Mammary epithelial cell (primary cell): Measurements from ENCODE around the gene SERPINA12.

Experiments
- EZH2 ChIP-seq: IDR thresholded peaks from 2 replicates; pipeline ENCODE4 v1.6.1; 2012; ENCODE audit warnings: low read length, inconsistent platforms, borderline replicate concordance
- TF ChIP-seq, protein P1 (sequence below), 2 donors: IDR thresholded peaks in 1 of 2; conservative IDR thresholded peaks in 1 of 2; 2 replicates each; pipeline ENCODE4 v1.5.1; 2011 to 2012; ENCODE audit warnings: inconsistent platforms in 2 of 2, low read length in 2 of 2, mild to moderate bottlenecking in 2 of 2, control low read depth in 1 of 2, low read depth in 1 of 2; ENCODE audit not compliant: insufficient read depth in 1 of 2; ENCODE audit errors: extremely low read depth in 1 of 2

DNA sequence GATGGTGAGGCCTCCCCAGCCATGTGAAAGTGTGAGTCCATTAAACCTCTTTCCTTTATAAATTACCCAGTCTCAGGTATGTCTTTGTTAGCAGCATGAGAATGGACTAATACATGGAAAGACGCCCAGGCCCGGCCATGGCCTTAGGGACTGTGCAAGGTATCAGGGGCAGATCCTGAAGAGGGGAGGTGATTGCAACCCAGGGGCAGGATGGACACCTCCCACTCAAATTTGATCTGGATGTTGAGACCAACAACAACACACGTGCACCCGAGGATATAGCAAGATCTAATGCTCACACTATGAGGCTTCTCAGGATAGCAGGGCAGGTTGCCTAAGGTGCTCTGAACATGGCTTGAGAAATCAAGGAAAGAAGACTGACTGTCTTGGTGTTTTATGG, 38.5 kb upstream of the SERPINA12 start:
- TF ChIP-seq, protein P1, sequence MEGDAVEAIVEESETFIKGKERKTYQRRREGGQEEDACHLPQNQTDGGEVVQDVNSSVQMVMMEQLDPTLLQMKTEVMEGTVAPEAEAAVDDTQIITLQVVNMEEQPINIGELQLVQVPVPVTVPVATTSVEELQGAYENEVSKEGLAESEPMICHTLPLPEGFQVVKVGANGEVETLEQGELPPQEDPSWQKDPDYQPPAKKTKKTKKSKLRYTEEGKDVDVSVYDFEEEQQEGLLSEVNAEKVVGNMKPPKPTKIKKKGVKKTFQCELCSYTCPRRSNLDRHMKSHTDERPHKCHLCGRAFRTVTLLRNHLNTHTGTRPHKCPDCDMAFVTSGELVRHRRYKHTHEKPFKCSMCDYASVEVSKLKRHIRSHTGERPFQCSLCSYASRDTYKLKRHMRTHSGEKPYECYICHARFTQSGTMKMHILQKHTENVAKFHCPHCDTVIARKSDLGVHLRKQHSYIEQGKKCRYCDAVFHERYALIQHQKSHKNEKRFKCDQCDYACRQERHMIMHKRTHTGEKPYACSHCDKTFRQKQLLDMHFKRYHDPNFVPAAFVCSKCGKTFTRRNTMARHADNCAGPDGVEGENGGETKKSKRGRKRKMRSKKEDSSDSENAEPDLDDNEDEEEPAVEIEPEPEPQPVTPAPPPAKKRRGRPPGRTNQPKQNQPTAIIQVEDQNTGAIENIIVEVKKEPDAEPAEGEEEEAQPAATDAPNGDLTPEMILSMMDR (conservative IDR thresholded peaks at IDR 0.05 in 1 of 2, IDR thresholded peaks at IDR 0.05 in 1 of 2; ENCODE audit: extremely low read depth in 1 of 2, insufficient read depth in 1 of 2, low read depth in 1 of 2, low read length in 2 of 2) = no peak
- TF ChIP-seq EZH2 = no peak
